Eye (tissue), 1 donor: Measurements from ENCODE around the gene CUEDC2.

Experiments
- DNase-seq: peaks from one replicate; pipeline ENCODE4 v3.0.0-alpha.2; 2015

The CUEDC2 gene

GRCh38 chr10:102396317-102396650, 36.1 kb downstream of the CUEDC2 start:
- DNase-seq = no peak

- DNase-seq = peak; percentile 95
Observed at GRCh38 chr10:102395400-102396316, 36.7 kb downstream of the CUEDC2 start, which contains the start of gene NFKB2. Gene NFKB2 (plus strand): TSS chr10:102395705. CDS start chr10:102395960, 255 bp downstream.

- DNase-seq = peak; percentile 79
Observed at GRCh38 chr10:102394801-102395399, 37.5 kb downstream of the CUEDC2 start.

- DNase-seq = peak; percentile 95
Observed at GRCh38 chr10:102394079-102394800, 38.1 kb downstream of the CUEDC2 start.

GRCh38 chr10:102393411-102394078, 38.8 kb downstream of the CUEDC2 start:
- DNase-seq = no peak

- DNase-seq = no peak
Observed at GRCh38 chr10:102392306-102392705, 40.1 kb downstream of the CUEDC2 start.

- DNase-seq = no peak
Observed at GRCh38 chr10:102389894-102390293, 42.5 kb downstream of the CUEDC2 start.

- DNase-seq = no peak
Observed at GRCh38 chr10:102384606-102385429, 47.6 kb downstream of the CUEDC2 start.

- DNase-seq = no peak
Observed at GRCh38 chr10:102384053-102384452, 48.3 kb downstream of the CUEDC2 start.

- DNase-seq = no peak
Observed at GRCh38 chr10:102382871-102383270, 49.5 kb downstream of the CUEDC2 start.

- no peak for DNase-seq
Observed at GRCh38 chr10:102381983-102382382, 50.4 kb downstream of the CUEDC2 start.

- DNase-seq = no peak
Observed at GRCh38 chr10:102379383-102379782, 53.0 kb downstream of the CUEDC2 start.

- DNase-seq = no peak
Observed at GRCh38 chr10:102376901-102377300, 55.5 kb downstream of the CUEDC2 start.

GRCh38 chr10:102375867-102376266, 56.5 kb downstream of the CUEDC2 start:
- DNase-seq = no peak

GRCh38 chr10:102375250-102375649, 57.1 kb downstream of the CUEDC2 start:
- DNase-seq = no peak
